ENCODE measurements around the gene ABCC4.

DNA sequence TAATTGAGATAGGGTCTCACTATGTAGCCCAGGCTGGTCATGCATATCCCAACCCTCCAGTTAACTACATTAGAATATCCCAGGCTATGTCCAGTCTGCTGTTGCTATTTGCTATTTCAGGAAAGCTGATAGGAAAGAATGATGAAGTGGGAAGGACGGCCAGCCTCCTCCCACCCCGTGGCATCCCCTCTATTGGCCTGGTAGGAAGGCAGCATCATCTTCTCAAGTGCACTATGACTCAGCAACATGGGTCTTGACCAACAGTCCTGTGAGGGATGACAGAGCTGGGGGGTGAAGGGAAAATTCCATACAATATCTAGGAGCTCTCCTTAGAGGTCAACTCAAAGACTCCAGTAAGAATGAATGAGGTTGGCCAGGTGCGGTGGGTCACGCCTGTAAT is 48.0 kb upstream of the ABCC4 start:
- TF ChIP-seq POLR2A (IDR thresholded peaks at IDR 0.05; ENCODE audit: borderline replicate concordance, extremely low read depth, insufficient read depth, insufficient read length) (no peak), EZH2 (IDR thresholded peaks at IDR 0.05) (no peak), JUND (IDR thresholded peaks at IDR 0.05) (no peak), SIN3A (IDR thresholded peaks at IDR 0.05; ENCODE audit: low read depth) (no peak), POLR2AphosphoS5 (IDR thresholded peaks at IDR 0.05; ENCODE audit: low read depth, low read length) (no peak), CEBPB (IDR thresholded peaks at IDR 0.05; ENCODE audit: low read depth) (no peak), FOSL1 (IDR thresholded peaks at IDR 0.05; ENCODE audit: low read depth) (no peak), YY1 (IDR thresholded peaks at IDR 0.05; ENCODE audit: extremely low read depth, insufficient replicate concordance, low read depth, low read length) (no peak), EZH2phosphoT487 (IDR thresholded peaks at IDR 0.05; ENCODE audit: borderline replicate concordance) (no peak)
- TF ChIP-seq, protein P1, sequence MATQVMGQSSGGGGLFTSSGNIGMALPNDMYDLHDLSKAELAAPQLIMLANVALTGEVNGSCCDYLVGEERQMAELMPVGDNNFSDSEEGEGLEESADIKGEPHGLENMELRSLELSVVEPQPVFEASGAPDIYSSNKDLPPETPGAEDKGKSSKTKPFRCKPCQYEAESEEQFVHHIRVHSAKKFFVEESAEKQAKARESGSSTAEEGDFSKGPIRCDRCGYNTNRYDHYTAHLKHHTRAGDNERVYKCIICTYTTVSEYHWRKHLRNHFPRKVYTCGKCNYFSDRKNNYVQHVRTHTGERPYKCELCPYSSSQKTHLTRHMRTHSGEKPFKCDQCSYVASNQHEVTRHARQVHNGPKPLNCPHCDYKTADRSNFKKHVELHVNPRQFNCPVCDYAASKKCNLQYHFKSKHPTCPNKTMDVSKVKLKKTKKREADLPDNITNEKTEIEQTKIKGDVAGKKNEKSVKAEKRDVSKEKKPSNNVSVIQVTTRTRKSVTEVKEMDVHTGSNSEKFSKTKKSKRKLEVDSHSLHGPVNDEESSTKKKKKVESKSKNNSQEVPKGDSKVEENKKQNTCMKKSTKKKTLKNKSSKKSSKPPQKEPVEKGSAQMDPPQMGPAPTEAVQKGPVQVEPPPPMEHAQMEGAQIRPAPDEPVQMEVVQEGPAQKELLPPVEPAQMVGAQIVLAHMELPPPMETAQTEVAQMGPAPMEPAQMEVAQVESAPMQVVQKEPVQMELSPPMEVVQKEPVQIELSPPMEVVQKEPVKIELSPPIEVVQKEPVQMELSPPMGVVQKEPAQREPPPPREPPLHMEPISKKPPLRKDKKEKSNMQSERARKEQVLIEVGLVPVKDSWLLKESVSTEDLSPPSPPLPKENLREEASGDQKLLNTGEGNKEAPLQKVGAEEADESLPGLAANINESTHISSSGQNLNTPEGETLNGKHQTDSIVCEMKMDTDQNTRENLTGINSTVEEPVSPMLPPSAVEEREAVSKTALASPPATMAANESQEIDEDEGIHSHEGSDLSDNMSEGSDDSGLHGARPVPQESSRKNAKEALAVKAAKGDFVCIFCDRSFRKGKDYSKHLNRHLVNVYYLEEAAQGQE (IDR thresholded peaks at IDR 0.05; ENCODE audit: low read depth) = no peak
- TF ChIP-seq, protein P2, sequence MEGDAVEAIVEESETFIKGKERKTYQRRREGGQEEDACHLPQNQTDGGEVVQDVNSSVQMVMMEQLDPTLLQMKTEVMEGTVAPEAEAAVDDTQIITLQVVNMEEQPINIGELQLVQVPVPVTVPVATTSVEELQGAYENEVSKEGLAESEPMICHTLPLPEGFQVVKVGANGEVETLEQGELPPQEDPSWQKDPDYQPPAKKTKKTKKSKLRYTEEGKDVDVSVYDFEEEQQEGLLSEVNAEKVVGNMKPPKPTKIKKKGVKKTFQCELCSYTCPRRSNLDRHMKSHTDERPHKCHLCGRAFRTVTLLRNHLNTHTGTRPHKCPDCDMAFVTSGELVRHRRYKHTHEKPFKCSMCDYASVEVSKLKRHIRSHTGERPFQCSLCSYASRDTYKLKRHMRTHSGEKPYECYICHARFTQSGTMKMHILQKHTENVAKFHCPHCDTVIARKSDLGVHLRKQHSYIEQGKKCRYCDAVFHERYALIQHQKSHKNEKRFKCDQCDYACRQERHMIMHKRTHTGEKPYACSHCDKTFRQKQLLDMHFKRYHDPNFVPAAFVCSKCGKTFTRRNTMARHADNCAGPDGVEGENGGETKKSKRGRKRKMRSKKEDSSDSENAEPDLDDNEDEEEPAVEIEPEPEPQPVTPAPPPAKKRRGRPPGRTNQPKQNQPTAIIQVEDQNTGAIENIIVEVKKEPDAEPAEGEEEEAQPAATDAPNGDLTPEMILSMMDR (IDR thresholded peaks at IDR 0.05 in 2 of 3, conservative IDR thresholded peaks at IDR 0.05 in 1 of 3; ENCODE audit: borderline replicate concordance in 1 of 3, insufficient read depth in 1 of 3, low read depth in 2 of 3, low read length in 2 of 3) = no peak
- TF ChIP-seq, protein P3, sequence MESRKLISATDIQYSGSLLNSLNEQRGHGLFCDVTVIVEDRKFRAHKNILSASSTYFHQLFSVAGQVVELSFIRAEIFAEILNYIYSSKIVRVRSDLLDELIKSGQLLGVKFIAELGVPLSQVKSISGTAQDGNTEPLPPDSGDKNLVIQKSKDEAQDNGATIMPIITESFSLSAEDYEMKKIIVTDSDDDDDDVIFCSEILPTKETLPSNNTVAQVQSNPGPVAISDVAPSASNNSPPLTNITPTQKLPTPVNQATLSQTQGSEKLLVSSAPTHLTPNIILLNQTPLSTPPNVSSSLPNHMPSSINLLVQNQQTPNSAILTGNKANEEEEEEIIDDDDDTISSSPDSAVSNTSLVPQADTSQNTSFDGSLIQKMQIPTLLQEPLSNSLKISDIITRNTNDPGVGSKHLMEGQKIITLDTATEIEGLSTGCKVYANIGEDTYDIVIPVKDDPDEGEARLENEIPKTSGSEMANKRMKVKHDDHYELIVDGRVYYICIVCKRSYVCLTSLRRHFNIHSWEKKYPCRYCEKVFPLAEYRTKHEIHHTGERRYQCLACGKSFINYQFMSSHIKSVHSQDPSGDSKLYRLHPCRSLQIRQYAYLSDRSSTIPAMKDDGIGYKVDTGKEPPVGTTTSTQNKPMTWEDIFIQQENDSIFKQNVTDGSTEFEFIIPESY (IDR thresholded peaks at IDR 0.05; ENCODE audit: extremely low read depth, insufficient replicate concordance, low read length) = no peak
